ENCODE data around the gene CDCA4. TPM values are rescaled to one million over a fixed set of nuclear protein-coding genes. Genes with fewer than 3 reads are reported as not detected.
A peak's percentile ranks its signal among the peaks of the same experiment; 100 is the strongest.

Gene CDCA4
- polyA plus RNA-seq, 2 of the 4 experiments (the other 2 are of a cell fraction): 24.2 to 26.9 TPM

- TF ChIP-seq, protein P1, sequence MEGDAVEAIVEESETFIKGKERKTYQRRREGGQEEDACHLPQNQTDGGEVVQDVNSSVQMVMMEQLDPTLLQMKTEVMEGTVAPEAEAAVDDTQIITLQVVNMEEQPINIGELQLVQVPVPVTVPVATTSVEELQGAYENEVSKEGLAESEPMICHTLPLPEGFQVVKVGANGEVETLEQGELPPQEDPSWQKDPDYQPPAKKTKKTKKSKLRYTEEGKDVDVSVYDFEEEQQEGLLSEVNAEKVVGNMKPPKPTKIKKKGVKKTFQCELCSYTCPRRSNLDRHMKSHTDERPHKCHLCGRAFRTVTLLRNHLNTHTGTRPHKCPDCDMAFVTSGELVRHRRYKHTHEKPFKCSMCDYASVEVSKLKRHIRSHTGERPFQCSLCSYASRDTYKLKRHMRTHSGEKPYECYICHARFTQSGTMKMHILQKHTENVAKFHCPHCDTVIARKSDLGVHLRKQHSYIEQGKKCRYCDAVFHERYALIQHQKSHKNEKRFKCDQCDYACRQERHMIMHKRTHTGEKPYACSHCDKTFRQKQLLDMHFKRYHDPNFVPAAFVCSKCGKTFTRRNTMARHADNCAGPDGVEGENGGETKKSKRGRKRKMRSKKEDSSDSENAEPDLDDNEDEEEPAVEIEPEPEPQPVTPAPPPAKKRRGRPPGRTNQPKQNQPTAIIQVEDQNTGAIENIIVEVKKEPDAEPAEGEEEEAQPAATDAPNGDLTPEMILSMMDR (IDR thresholded peaks at IDR 0.05): no peak
- TF ChIP-seq REST (IDR thresholded peaks at IDR 0.05): no peak
- TF ChIP-seq MAFK (IDR thresholded peaks at IDR 0.05; ENCODE audit: partially characterized antibody): no peak
- 0 out of 2 replicates have a peak, but pooled peaks have one; percentile 58 for TF ChIP-seq FOSB (CRISPR knock-in tag; IDR thresholded peaks at IDR 0.05)
- TF ChIP-seq MAZ (IDR thresholded peaks at IDR 0.05; ENCODE audit: borderline replicate concordance, low read depth, low read length): no peak
- no peak for TF ChIP-seq SMC3 (IDR thresholded peaks at IDR 0.05)
- TF ChIP-seq ZSCAN20 (CRISPR knock-in tag; IDR thresholded peaks at IDR 0.05): no peak
- TF ChIP-seq, protein P2, sequence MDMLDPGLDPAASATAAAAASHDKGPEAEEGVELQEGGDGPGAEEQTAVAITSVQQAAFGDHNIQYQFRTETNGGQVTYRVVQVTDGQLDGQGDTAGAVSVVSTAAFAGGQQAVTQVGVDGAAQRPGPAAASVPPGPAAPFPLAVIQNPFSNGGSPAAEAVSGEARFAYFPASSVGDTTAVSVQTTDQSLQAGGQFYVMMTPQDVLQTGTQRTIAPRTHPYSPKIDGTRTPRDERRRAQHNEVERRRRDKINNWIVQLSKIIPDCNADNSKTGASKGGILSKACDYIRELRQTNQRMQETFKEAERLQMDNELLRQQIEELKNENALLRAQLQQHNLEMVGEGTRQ (IDR thresholded peaks at IDR 0.05): no peak
- TF ChIP-seq, protein P3, sequence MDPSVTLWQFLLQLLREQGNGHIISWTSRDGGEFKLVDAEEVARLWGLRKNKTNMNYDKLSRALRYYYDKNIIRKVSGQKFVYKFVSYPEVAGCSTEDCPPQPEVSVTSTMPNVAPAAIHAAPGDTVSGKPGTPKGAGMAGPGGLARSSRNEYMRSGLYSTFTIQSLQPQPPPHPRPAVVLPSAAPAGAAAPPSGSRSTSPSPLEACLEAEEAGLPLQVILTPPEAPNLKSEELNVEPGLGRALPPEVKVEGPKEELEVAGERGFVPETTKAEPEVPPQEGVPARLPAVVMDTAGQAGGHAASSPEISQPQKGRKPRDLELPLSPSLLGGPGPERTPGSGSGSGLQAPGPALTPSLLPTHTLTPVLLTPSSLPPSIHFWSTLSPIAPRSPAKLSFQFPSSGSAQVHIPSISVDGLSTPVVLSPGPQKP (IDR thresholded peaks at IDR 0.05; ENCODE audit: low read depth, low read length): no peak
- TF ChIP-seq FOXS1 (CRISPR knock-in tag; IDR thresholded peaks at IDR 0.05): no peak
- TF ChIP-seq E2F6 (IDR thresholded peaks at IDR 0.05; ENCODE audit: borderline replicate concordance, low read depth): peak; percentile 91
- peak; percentile 72 for TF ChIP-seq PBX3 (IDR thresholded peaks at IDR 0.05)
- TF ChIP-seq NPAS2 (CRISPR knock-in tag; IDR thresholded peaks at IDR 0.05; ENCODE audit: borderline replicate concordance): no peak
- no peak for TF ChIP-seq CHD2 (IDR thresholded peaks at IDR 0.05; ENCODE audit: low read length, partially characterized antibody)
- no peak for TF ChIP-seq EHMT2 (IDR thresholded peaks at IDR 0.05; ENCODE audit: low read depth)
- TF ChIP-seq BHLHE40 (IDR thresholded peaks at IDR 0.05; ENCODE audit: low read depth, low read length): no peak
- TF ChIP-seq CEBPB (IDR thresholded peaks at IDR 0.05): no peak
- TF ChIP-seq JUNB (IDR thresholded peaks at IDR 0.05): no peak
- TF ChIP-seq POLR2AphosphoS2 (conservative IDR thresholded peaks at IDR 0.05; ENCODE audit: low read length): no peak
- no peak for TF ChIP-seq ATOH8 (CRISPR knock-in tag; IDR thresholded peaks at IDR 0.05; ENCODE audit: low read depth)
- no peak for TF ChIP-seq ZNF302 (CRISPR knock-in tag; IDR thresholded peaks at IDR 0.05)
- no peak for TF ChIP-seq RNF2 (IDR thresholded peaks at IDR 0.05; ENCODE audit: borderline replicate concordance, low read depth)
- no peak for TF ChIP-seq CHD4 (IDR thresholded peaks at IDR 0.05; ENCODE audit: borderline replicate concordance)
- no peak for TF ChIP-seq ZFP36 (IDR thresholded peaks at IDR 0.05; ENCODE audit: borderline replicate concordance, partially characterized antibody)
- no peak for TF ChIP-seq RAD21 (conservative IDR thresholded peaks at IDR 0.05 in 1 of 2, IDR thresholded peaks at IDR 0.05 in 1 of 2)
- no peak for TF ChIP-seq JUN (IDR thresholded peaks at IDR 0.05)
- no peak for TF ChIP-seq NFE2L2 (conservative IDR thresholded peaks at IDR 0.05; ENCODE audit: low read length)
- TF ChIP-seq ZC3H11A (IDR thresholded peaks at IDR 0.05): no peak
- no peak for TF ChIP-seq TFCP2L1 (CRISPR knock-in tag; IDR thresholded peaks at IDR 0.05)
- no peak for TF ChIP-seq PHF8 (IDR thresholded peaks at IDR 0.05; ENCODE audit: borderline replicate concordance, low read depth)
- TF ChIP-seq SREBF2 (IDR thresholded peaks at IDR 0.05): no peak
- no peak for TF ChIP-seq HEYL (CRISPR knock-in tag; IDR thresholded peaks at IDR 0.05)
These were observed 47.8 kb downstream of the CDCA4 start (continued) for GRCh38 chr14:104973135-104973384.

Data from A549 (cell line).